Vagina (tissue), 2 donors: ENCODE data around the gene AMOTL2.

Experiments used
- CTCF ChIP-seq, 3 experiments: fragments of 450-650 bp in 2 of 3; fragments of 200-600 bp in 1 of 3; sonication (generic) in 1 of 3; IDR thresholded peaks; one replicate each; pipeline ENCODE4 v1.5.1; 2017 to 2019; ENCODE audit warnings: antibody characterized with exemption in 3 of 3, mild to moderate bottlenecking in 2 of 3, moderate library complexity in 2 of 3
- POLR2A ChIP-seq, 2 donors: fragments of 450-650 bp; IDR thresholded peaks; one replicate each; pipeline ENCODE4 v1.6.1; 2017; ENCODE audit warnings: antibody characterized with exemption in 2 of 2, mild to moderate bottlenecking in 2 of 2, moderate library complexity in 2 of 2

GRCh38 chr3:134419214-134419959 is 45.1 kb upstream of the AMOTL2 start:
- TF ChIP-seq POLR2A (IDR thresholded peaks at IDR 0.05) (no peak), CTCF (IDR thresholded peaks at IDR 0.05) (no peak)
